MM.1S (cell line): ENCODE measurements around the gene DNAH10.

ENCODE experiments used
- EZH2 ChIP-seq: fragments of 300-600 bp; sonication (generic); optimal IDR thresholded peaks from 2 replicates; pipeline ENCODE3; 2017; ENCODE audit warnings: low read depth, mild to moderate bottlenecking, antibody characterized with exemption, low read length, mixed read lengths
- EZH2phosphoT487 ChIP-seq: fragments of 300-600 bp; sonication (generic); IDR thresholded peaks from 2 replicates; pipeline ENCODE4 v1.6.1; 2018; ENCODE audit warnings: antibody characterized with exemption, low read length
- TF ChIP-seq, protein P1 (sequence below): fragments of 300-600 bp; sonication (generic); IDR thresholded peaks from 2 replicates; pipeline ENCODE4 v1.5.1; 2016; ENCODE audit warnings: antibody characterized with exemption, low read length, mixed read lengths

- TF ChIP-seq, protein P1, sequence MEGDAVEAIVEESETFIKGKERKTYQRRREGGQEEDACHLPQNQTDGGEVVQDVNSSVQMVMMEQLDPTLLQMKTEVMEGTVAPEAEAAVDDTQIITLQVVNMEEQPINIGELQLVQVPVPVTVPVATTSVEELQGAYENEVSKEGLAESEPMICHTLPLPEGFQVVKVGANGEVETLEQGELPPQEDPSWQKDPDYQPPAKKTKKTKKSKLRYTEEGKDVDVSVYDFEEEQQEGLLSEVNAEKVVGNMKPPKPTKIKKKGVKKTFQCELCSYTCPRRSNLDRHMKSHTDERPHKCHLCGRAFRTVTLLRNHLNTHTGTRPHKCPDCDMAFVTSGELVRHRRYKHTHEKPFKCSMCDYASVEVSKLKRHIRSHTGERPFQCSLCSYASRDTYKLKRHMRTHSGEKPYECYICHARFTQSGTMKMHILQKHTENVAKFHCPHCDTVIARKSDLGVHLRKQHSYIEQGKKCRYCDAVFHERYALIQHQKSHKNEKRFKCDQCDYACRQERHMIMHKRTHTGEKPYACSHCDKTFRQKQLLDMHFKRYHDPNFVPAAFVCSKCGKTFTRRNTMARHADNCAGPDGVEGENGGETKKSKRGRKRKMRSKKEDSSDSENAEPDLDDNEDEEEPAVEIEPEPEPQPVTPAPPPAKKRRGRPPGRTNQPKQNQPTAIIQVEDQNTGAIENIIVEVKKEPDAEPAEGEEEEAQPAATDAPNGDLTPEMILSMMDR, result no peak
- no peak for TF ChIP-seq EZH2phosphoT487
- TF ChIP-seq EZH2, result no peak
Observed at GRCh38 chr12:123859035-123859434, 96.9 kb downstream of the DNAH10 start.
